ENCODE data around the gene NAA60.

Gene NAA60

DNA sequence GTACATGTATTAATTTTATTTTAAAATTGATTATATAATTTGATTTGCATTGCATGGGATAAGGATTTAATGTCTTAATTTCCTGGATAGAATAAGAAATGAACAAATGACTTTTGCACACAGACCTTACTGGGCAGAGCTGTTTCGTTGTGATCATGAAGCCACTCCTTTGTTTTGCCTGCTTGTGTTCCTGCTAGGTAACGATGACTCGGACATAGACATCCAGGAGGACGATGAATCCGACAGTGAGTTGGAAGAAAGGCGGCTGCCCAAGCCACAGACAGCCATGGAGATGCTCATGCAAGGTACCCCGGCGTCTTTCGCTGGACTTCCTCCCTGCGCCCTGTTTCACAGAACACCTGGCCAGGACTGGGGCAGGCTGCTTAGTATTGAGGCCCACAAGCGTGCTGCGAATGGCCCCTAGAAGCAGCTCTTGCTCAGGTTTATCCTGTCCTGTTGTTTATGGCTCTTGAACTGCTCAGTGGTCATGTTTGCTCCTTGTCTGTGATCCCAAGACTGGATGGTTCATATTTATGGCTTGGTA lies 87.0 kb downstream of the NAA60 start:
- Histone ChIP-seq H3K36me3 (replicated peaks) (peaks cover 5% of the 10 kb centered on the region), H3K27ac (no peak overlapping the region), H3K27me3 (replicated peaks) (no peaks in the 10 kb centered on the region), H3K4me3 (ENCODE audit: low read depth, low read length) (no peak overlapping the region)
- DNase-seq: no peak
- no peak for TF ChIP-seq CTCF (IDR thresholded peaks at IDR 0.05; ENCODE audit: low read depth, low read length, missing control alignments)
- in situ Hi-C loops (cut with HindIII; ENCODE audit: low pct_ligation_motif_present, low sequenced_read_pairs): no loop called here

- H3K27ac ChIP-seq: no peak overlapping the region
These were observed 89.3 kb downstream of the NAA60 start for GRCh38 chr16:3532741-3533140.

GRCh38 chr16:3534126-3534525 lies 90.6 kb downstream of the NAA60 start:
- H3K36me3 ChIP-seq (replicated peaks): peaks cover 3% of the 10 kb centered on the region
- no peak overlapping the region for H3K4me3 ChIP-seq (ENCODE audit: low read depth, low read length)
- no peak for TF ChIP-seq CTCF (IDR thresholded peaks at IDR 0.05; ENCODE audit: low read depth, low read length, missing control alignments)
- no peak for DNase-seq
- no peak overlapping the region for H3K27ac ChIP-seq
- in situ Hi-C loops (cut with HindIII; ENCODE audit: low pct_ligation_motif_present, low sequenced_read_pairs): no loop called here
- no peaks in the 10 kb centered on the region for H3K27me3 ChIP-seq (replicated peaks)

More at GRCh38 chr16:3532741-3533140, 89.3 kb downstream of the NAA60 start:
- H3K36me3 ChIP-seq (replicated peaks): peaks cover 5% of the 10 kb centered on the region
- no peak overlapping the region for H3K4me3 ChIP-seq (ENCODE audit: low read depth, low read length)
- no peak for DNase-seq
- no peaks in the 10 kb centered on the region for H3K27me3 ChIP-seq (replicated peaks)
- in situ Hi-C loops (cut with HindIII; ENCODE audit: low pct_ligation_motif_present, low sequenced_read_pairs): no loop called here
- no peak for TF ChIP-seq CTCF (IDR thresholded peaks at IDR 0.05; ENCODE audit: low read depth, low read length, missing control alignments)

- Histone ChIP-seq H3K27ac (peak overlapping the region; percentile 33), H3K36me3 (replicated peaks) (no peaks in the 10 kb centered on the region), H3K4me3 (ENCODE audit: low read depth, low read length) (no peak overlapping the region), H3K27me3 (replicated peaks) (no peaks in the 10 kb centered on the region)
- DNase-seq: peak; percentile 50
- TF ChIP-seq CTCF (IDR thresholded peaks at IDR 0.05; ENCODE audit: low read depth, low read length, missing control alignments): no peak
- in situ Hi-C loops (cut with HindIII; ENCODE audit: low pct_ligation_motif_present, low sequenced_read_pairs): no loop called here
These were observed 92.8 kb downstream of the NAA60 start for GRCh38 chr16:3536271-3536731.
